Colonic mucosa (tissue), 4 donors: ENCODE data around the gene SCAF1. TPM values are rescaled to one million over a fixed set of nuclear protein-coding genes. Genes with fewer than 3 reads are reported as not detected.

ENCODE experiments used
- DNase-seq: peaks from one replicate; pipeline ENCODE4 v3.0.0-alpha.2; 2020
- H3K27ac ChIP-seq: fragments of 200-600 bp; one replicate; pipeline ENCODE4 v1.8.0; 2021
- H3K27me3 ChIP-seq: fragments of 200-600 bp; one replicate; pipeline ENCODE4 v1.8.0; 2021
- H3K36me3 ChIP-seq: fragments of 200-600 bp; one replicate; pipeline ENCODE4 v1.8.0; 2021
- H3K4me1 ChIP-seq: fragments of 200-600 bp; one replicate; pipeline ENCODE4 v1.8.0; 2021; ENCODE audit warnings: mild to moderate bottlenecking
- H3K4me3 ChIP-seq: fragments of 200-600 bp; one replicate; pipeline ENCODE4 v1.8.0; 2021
- H3K9ac ChIP-seq, 2 donors: one replicate each; pipeline ENCODE4 v1.7.0; 2013; ENCODE audit warnings: control low read depth in 2 of 2, low read depth in 2 of 2, low read length in 2 of 2
- H3K9me3 ChIP-seq: fragments of 200-600 bp; one replicate; pipeline ENCODE4 v1.8.0; 2021
- CTCF ChIP-seq: fragments of 200-600 bp; IDR thresholded peaks from one replicate; pipeline ENCODE4 v1.8.0; 2022; ENCODE audit warnings: antibody characterized with exemption, mild to moderate bottlenecking
- intact Hi-C: fragments of 100-400 bp; cut with DNase I; formaldehyde crosslinking; loops from one replicate; pipeline ENCODE4 v1.14.1; 2022
- total RNA-seq, 2 donors: library from RNA; stranded (reverse); fragmentation: NEBNext Ultra II Directional in 1 of 2; extraction: Animal tissue kit (Norgen Biotek cat#: 25700) in 1 of 2; gene quantifications; one replicate each; pipeline ENCODE4 v1.2.1, GENCODE V29; 2021
- donor health status: healthy.
- donor health status: DM: no; HTN: no; CAD: no.
- donor health status: DM: no; HTN: no; CAD: no.

SCAF1 gene
- total RNA-seq, 2 donors from 2014 or later: 54.2 to 85.7 TPM

- peak; percentile 44 for DNase-seq
- intact Hi-C loops: no loop called here
- Histone ChIP-seq H3K36me3 (no peaks in the 10 kb centered on the region), H3K4me3 (peak overlapping the region; percentile 42), H3K9ac (peak overlapping the region in 1 of 2 donors; percentile 24), H3K27me3 (peaks cover 12% of the 10 kb centered on the region), H3K9me3 (no peaks in the 10 kb centered on the region), H3K27ac (no peak overlapping the region), H3K4me1 (peaks cover 4% of the 10 kb centered on the region)
- no peak for TF ChIP-seq CTCF
These were observed 49.5 kb downstream of the SCAF1 start for GRCh38 chr19:49691243-49692146.

- Histone ChIP-seq H3K9me3 (no peaks in the 10 kb centered on the region), H3K4me3 (no peak overlapping the region), H3K36me3 (no peaks in the 10 kb centered on the region), H3K4me1 (peaks cover 4% of the 10 kb centered on the region), H3K9ac (no peak overlapping the region), H3K27me3 (peaks cover 12% of the 10 kb centered on the region), H3K27ac (no peak overlapping the region)
- TF ChIP-seq CTCF: no peak
- intact Hi-C loops: no loop called here
- DNase-seq: no peak
These were observed 50.1 kb downstream of the SCAF1 start for GRCh38 chr19:49692147-49692506.

GRCh38 chr19:49696115-49696514 lies 54.1 kb downstream of the SCAF1 start:
- no peak for TF ChIP-seq CTCF
- no peaks in the 10 kb centered on the region for H3K27me3 ChIP-seq
- no peak overlapping the region for H3K27ac ChIP-seq
- H3K9me3 ChIP-seq: no peaks in the 10 kb centered on the region
- H3K9ac ChIP-seq: no peak overlapping the region
- no peak for DNase-seq
- H3K4me3 ChIP-seq: no peak overlapping the region
- no peaks in the 10 kb centered on the region for H3K4me1 ChIP-seq
- intact Hi-C loops: no loop called here
- H3K36me3 ChIP-seq: no peaks in the 10 kb centered on the region

- no peak for TF ChIP-seq CTCF
- Histone ChIP-seq H3K4me1 (no peaks in the 10 kb centered on the region), H3K9ac (no peak overlapping the region), H3K9me3 (no peaks in the 10 kb centered on the region), H3K36me3 (no peaks in the 10 kb centered on the region), H3K27ac (no peak overlapping the region), H3K4me3 (no peak overlapping the region), H3K27me3 (no peaks in the 10 kb centered on the region)
- intact Hi-C loops: no loop called here
- DNase-seq: no peak
These were observed 54.9 kb downstream of the SCAF1 start for GRCh38 chr19:49696865-49697264.

- TF ChIP-seq CTCF: no peak
- Histone ChIP-seq H3K9ac (no peak overlapping the region), H3K4me1 (no peaks in the 10 kb centered on the region), H3K9me3 (no peaks in the 10 kb centered on the region), H3K4me3 (no peak overlapping the region), H3K36me3 (no peaks in the 10 kb centered on the region), H3K27me3 (no peaks in the 10 kb centered on the region), H3K27ac (no peak overlapping the region)
- intact Hi-C loops: no loop called here
- no peak for DNase-seq
These were observed 57.4 kb downstream of the SCAF1 start for GRCh38 chr19:49699364-49699763.
